SU-DHL-6 (cell line): ENCODE measurements around the gene F3.

Source experiments
- CTCF ChIP-seq: fragments of 200-600 bp; sonication (generic); IDR thresholded peaks from one replicate; pipeline ENCODE4 v1.5.1; 2017; ENCODE audit warnings: antibody characterized with exemption, mild to moderate bottlenecking, low read length, moderate library complexity; ENCODE audit not compliant: insufficient read depth, poor library complexity, severe bottlenecking
- EZH2phosphoT487 ChIP-seq: fragments of 200-600 bp; sonication (generic), shearing (Covaris generic); conservative IDR thresholded peaks from 2 replicates; pipeline ENCODE4 v1.6.1; 2018; ENCODE audit warnings: mild to moderate bottlenecking, antibody characterized with exemption, low read length, moderate library complexity, mixed read lengths

- TF ChIP-seq CTCF (no peak), EZH2phosphoT487 (no peak)
These were observed 18.8 kb upstream of the F3 start for GRCh38 chr1:94560333-94560732.
